ENCODE data around the gene GAPDHS. TPM values are rescaled to one million over a fixed set of nuclear protein-coding genes. Genes with fewer than 3 reads are reported as not detected.

The GAPDHS gene
- total RNA-seq, 2 experiments from 2014 or later: not detected

GRCh38 chr19:35555301-35556005 is 22.2 kb downstream of the GAPDHS start:
- CTCF ChIA-PET: interaction anchor here (0.6 to 2.0 kb wide), 5 partner anchors 37 to 202 kb away, joined by 3 to 6 read pairs (median 3); no protein-coding TSS in a partner anchor
- intact Hi-C loops (cut with micrococcal nuclease): no loop called here
- no peaks in the 10 kb centered on the region for H3K9me3 Mint-ChIP-seq
- H3K27me3 Mint-ChIP-seq (ENCODE audit: low read depth): peaks cover 19% of the 10 kb centered on the region
- no peak for DNase-seq
- peaks cover 12% of the 10 kb centered on the region for H3K4me1 Mint-ChIP-seq (ENCODE audit: low read depth)
- H3K27ac Mint-ChIP-seq: no peak overlapping the region
- H3K36me3 Mint-ChIP-seq (ENCODE audit: low read depth): peaks cover 4% of the 10 kb centered on the region
- no peak overlapping the region for H3K4me3 Mint-ChIP-seq

GRCh38 chr19:35556025-35556590 is 22.9 kb downstream of the GAPDHS start:
- Mint-ChIP-seq H3K4me3 (no peak overlapping the region), H3K27ac (no peak overlapping the region), H3K27me3 (ENCODE audit: low read depth) (peaks cover 21% of the 10 kb centered on the region), H3K36me3 (ENCODE audit: low read depth) (no peaks in the 10 kb centered on the region), H3K4me1 (ENCODE audit: low read depth) (peaks cover 12% of the 10 kb centered on the region), H3K9me3 (no peaks in the 10 kb centered on the region)
- CTCF ChIA-PET: interaction anchor here (0.6 to 2.0 kb wide), 6 partner anchors 8 to 202 kb away, joined by 3 to 8 read pairs (median 4); no protein-coding TSS in a partner anchor
- DNase-seq: no peak
- intact Hi-C loops (cut with micrococcal nuclease): no loop called here

- Mint-ChIP-seq H3K4me1 (ENCODE audit: low read depth) (peaks cover 12% of the 10 kb centered on the region), H3K36me3 (ENCODE audit: low read depth) (no peaks in the 10 kb centered on the region), H3K27ac (no peak overlapping the region), H3K4me3 (peak overlapping the region; percentile 36), H3K27me3 (ENCODE audit: low read depth) (peaks cover 27% of the 10 kb centered on the region), H3K9me3 (no peaks in the 10 kb centered on the region)
- CTCF ChIA-PET: interaction anchor here (0.6 to 1.8 kb wide), 4 partner anchors 9 to 119 kb away, joined by 4 to 8 read pairs (median 6); no protein-coding TSS in a partner anchor
- no peak for DNase-seq
- intact Hi-C loops (cut with micrococcal nuclease): no loop called here
Measured at GRCh38 chr19:35556846-35557538, 23.7 kb downstream of the GAPDHS start.

- DNase-seq: peak; percentile 56
- Mint-ChIP-seq H3K27me3 (ENCODE audit: low read depth) (peaks cover 29% of the 10 kb centered on the region), H3K9me3 (no peaks in the 10 kb centered on the region), H3K36me3 (ENCODE audit: low read depth) (no peaks in the 10 kb centered on the region), H3K27ac (no peak overlapping the region), H3K4me3 (peak overlapping the region; percentile 64), H3K4me1 (ENCODE audit: low read depth) (peaks cover 12% of the 10 kb centered on the region)
- intact Hi-C loops (cut with micrococcal nuclease): no loop called here
- CTCF ChIA-PET: interaction anchor here (0.6 to 1.8 kb wide), 4 partner anchors 9 to 119 kb away, joined by 3 to 8 read pairs (median 5); no protein-coding TSS in a partner anchor
Measured at GRCh38 chr19:35557539-35558399, 24.5 kb downstream of the GAPDHS start.

GRCh38 chr19:35558400-35559280 is 25.4 kb downstream of the GAPDHS start:
- CTCF ChIA-PET: interaction anchor here (0.7 to 1.2 kb wide), 3 partner anchors 11 to 64 kb away, joined by 3 to 6 read pairs (median 4); no protein-coding TSS in a partner anchor
- H3K27ac Mint-ChIP-seq: no peak overlapping the region
- H3K4me3 Mint-ChIP-seq: no peak overlapping the region
- no peak for DNase-seq
- no peaks in the 10 kb centered on the region for H3K9me3 Mint-ChIP-seq
- peaks cover 29% of the 10 kb centered on the region for H3K27me3 Mint-ChIP-seq (ENCODE audit: low read depth)
- intact Hi-C loops (cut with micrococcal nuclease): no loop called here
- no peaks in the 10 kb centered on the region for H3K36me3 Mint-ChIP-seq (ENCODE audit: low read depth)
- H3K4me1 Mint-ChIP-seq (ENCODE audit: low read depth): peaks cover 12% of the 10 kb centered on the region

- intact Hi-C loops (cut with micrococcal nuclease): no loop called here
- Mint-ChIP-seq H3K4me1 (ENCODE audit: low read depth) (peaks cover 12% of the 10 kb centered on the region), H3K9me3 (no peaks in the 10 kb centered on the region), H3K36me3 (ENCODE audit: low read depth) (no peaks in the 10 kb centered on the region), H3K4me3 (no peak overlapping the region), H3K27me3 (ENCODE audit: low read depth) (peaks cover 30% of the 10 kb centered on the region), H3K27ac (no peak overlapping the region)
- DNase-seq: no peak
- CTCF ChIA-PET: interaction anchor here (1.2 kb wide), 1 partner anchor 11 kb away, joined by 4 read pairs; no protein-coding TSS in a partner anchor
Measured at GRCh38 chr19:35559281-35559659, 26.0 kb downstream of the GAPDHS start.

- Mint-ChIP-seq H3K27me3 (ENCODE audit: low read depth) (peaks cover 31% of the 10 kb centered on the region), H3K36me3 (ENCODE audit: low read depth) (no peaks in the 10 kb centered on the region)
Measured at GRCh38 chr19:35559781-35560180, 26.5 kb downstream of the GAPDHS start.

GRCh38 chr19:35560271-35560670 is 27.0 kb downstream of the GAPDHS start:
- CTCF ChIA-PET: no interaction called here
- Mint-ChIP-seq H3K27me3 (ENCODE audit: low read depth) (peaks cover 32% of the 10 kb centered on the region), H3K4me3 (no peak overlapping the region), H3K4me1 (ENCODE audit: low read depth) (peaks cover 12% of the 10 kb centered on the region), H3K27ac (no peak overlapping the region), H3K36me3 (ENCODE audit: low read depth) (no peaks in the 10 kb centered on the region), H3K9me3 (no peaks in the 10 kb centered on the region)
- intact Hi-C loops (cut with micrococcal nuclease): no loop called here
- no peak for DNase-seq

More at GRCh38 chr19:35559781-35560180, 26.5 kb downstream of the GAPDHS start:
- no peak overlapping the region for H3K27ac Mint-ChIP-seq
- DNase-seq: no peak
- intact Hi-C loops (cut with micrococcal nuclease): no loop called here
- CTCF ChIA-PET: interaction anchor here (1.2 kb wide), 1 partner anchor 12 kb away, joined by 4 read pairs; no protein-coding TSS in a partner anchor
- H3K4me3 Mint-ChIP-seq: no peak overlapping the region
- no peaks in the 10 kb centered on the region for H3K9me3 Mint-ChIP-seq
- H3K4me1 Mint-ChIP-seq (ENCODE audit: low read depth): peaks cover 12% of the 10 kb centered on the region

- H3K4me1 Mint-ChIP-seq (ENCODE audit: low read depth): peaks cover 12% of the 10 kb centered on the region
- no peaks in the 10 kb centered on the region for H3K36me3 Mint-ChIP-seq (ENCODE audit: low read depth)
- no peak overlapping the region for H3K4me3 Mint-ChIP-seq
- H3K9me3 Mint-ChIP-seq: no peaks in the 10 kb centered on the region
- CTCF ChIA-PET: no interaction called here
- H3K27ac Mint-ChIP-seq: no peak overlapping the region
- DNase-seq: no peak
- intact Hi-C loops (cut with micrococcal nuclease): no loop called here
- H3K27me3 Mint-ChIP-seq (ENCODE audit: low read depth): peaks cover 36% of the 10 kb centered on the region
Measured at GRCh38 chr19:35560677-35561076, 27.4 kb downstream of the GAPDHS start.

GRCh38 chr19:35561436-35561835 is 28.2 kb downstream of the GAPDHS start:
- Mint-ChIP-seq H3K9me3 (no peaks in the 10 kb centered on the region), H3K27ac (no peak overlapping the region), H3K27me3 (ENCODE audit: low read depth) (peaks cover 36% of the 10 kb centered on the region), H3K4me1 (ENCODE audit: low read depth) (peaks cover 12% of the 10 kb centered on the region), H3K4me3 (no peak overlapping the region), H3K36me3 (ENCODE audit: low read depth) (no peaks in the 10 kb centered on the region)
- intact Hi-C loops (cut with micrococcal nuclease): no loop called here
- no peak for DNase-seq
- CTCF ChIA-PET: no interaction called here

- CTCF ChIA-PET: no interaction called here
- Mint-ChIP-seq H3K36me3 (ENCODE audit: low read depth) (no peaks in the 10 kb centered on the region), H3K27ac (no peak overlapping the region), H3K4me3 (no peak overlapping the region), H3K9me3 (no peaks in the 10 kb centered on the region), H3K27me3 (ENCODE audit: low read depth) (peaks cover 35% of the 10 kb centered on the region), H3K4me1 (ENCODE audit: low read depth) (peaks cover 9% of the 10 kb centered on the region)
- no peak for DNase-seq
- intact Hi-C loops (cut with micrococcal nuclease): no loop called here
Measured at GRCh38 chr19:35562336-35562735, 29.1 kb downstream of the GAPDHS start.
